GM18507 (cell line): ENCODE data around the gene CSRP2.
A peak's percentile ranks its signal among the peaks of the same experiment; 100 is the strongest.

Experiments
- DNase-seq: peaks from one replicate; pipeline ENCODE4 v3.0.0; 2011; ENCODE audit warnings: low read depth; ENCODE audit not compliant: insufficient read length; ENCODE audit errors: extremely low spot score
- FAIRE-seq: peaks from 2 replicates; lab custom pipeline; 2011; peaks lifted over from hg19 to GRCh38; lab: Jason Lieb, UNC

Gene CSRP2

GRCh38 chr12:76896274-76896673 is 17.5 kb upstream of the CSRP2 start:
- no peak for DNase-seq
- FAIRE-seq, result no peak

GRCh38 chr12:76895796-76896195 is 17.0 kb upstream of the CSRP2 start:
- DNase-seq, result no peak
- FAIRE-seq, result no peak

GRCh38 chr12:76891609-76892008 is 12.8 kb upstream of the CSRP2 start:
- DNase-seq (no peak), FAIRE-seq (no peak)

GRCh38 chr12:76890151-76891143 is 11.6 kb upstream of the CSRP2 start:
- no peak for DNase-seq
- no peak for FAIRE-seq

- no peak for DNase-seq
- FAIRE-seq, result no peak
Observed at GRCh38 chr12:76888775-76889174, 10.0 kb upstream of the CSRP2 start.

GRCh38 chr12:76883811-76884210 is 5.0 kb upstream of the CSRP2 start:
- no peak for FAIRE-seq
- no peak for DNase-seq

- DNase-seq, result no peak
- FAIRE-seq, result no peak
Observed at GRCh38 chr12:76883151-76883550, 4.3 kb upstream of the CSRP2 start.

GRCh38 chr12:76882367-76882766 is 3.5 kb upstream of the CSRP2 start:
- FAIRE-seq (no peak), DNase-seq (no peak)

- DNase-seq (no peak), FAIRE-seq (no peak)
Observed at GRCh38 chr12:76881142-76881541, 2.3 kb upstream of the CSRP2 start.

- FAIRE-seq, result no peak
Observed at GRCh38 chr12:76880519-76881023, 1.8 kb upstream of the CSRP2 start.

GRCh38 chr12:76879710-76880518 is 1.1 kb upstream of the CSRP2 start:
- FAIRE-seq, result no peak
- DNase-seq, result no peak

More at GRCh38 chr12:76880519-76881023, 1.8 kb upstream of the CSRP2 start:
- DNase-seq, result no peak

- no peak for DNase-seq
Observed at GRCh38 chr12:76878099-76878898, 520 bp downstream of the CSRP2 start.

GRCh38 chr12:76876696-76877229 is 2.1 kb downstream of the CSRP2 start:
- FAIRE-seq, result no peak
- no peak for DNase-seq

More at GRCh38 chr12:76878099-76878898, 520 bp downstream of the CSRP2 start:
- no peak for FAIRE-seq

GRCh38 chr12:76874491-76875190 is 4.2 kb downstream of the CSRP2 start:
- DNase-seq (no peak), FAIRE-seq (no peak)

GRCh38 chr12:76874027-76874426 is 4.8 kb downstream of the CSRP2 start:
- no peak for FAIRE-seq
- DNase-seq, result no peak

GRCh38 chr12:76872415-76872814 is 6.4 kb downstream of the CSRP2 start:
- DNase-seq (no peak), FAIRE-seq (no peak)

GRCh38 chr12:76871742-76872141 is 7.1 kb downstream of the CSRP2 start:
- no peak for DNase-seq
- no peak for FAIRE-seq

- DNase-seq (no peak), FAIRE-seq (no peak)
Observed at GRCh38 chr12:76871082-76871481, 7.7 kb downstream of the CSRP2 start.

GRCh38 chr12:76866726-76867125 is 12.1 kb downstream of the CSRP2 start:
- DNase-seq (no peak), FAIRE-seq (peak; percentile 72)
